Keratinocyte (primary cell): Measurements from ENCODE around the gene EYS.

ENCODE experiments used
- CTCF ChIP-seq, 3 experiments: IDR thresholded peaks in 1 of 3; conservative IDR thresholded peaks in 1 of 3; optimal IDR thresholded peaks in 1 of 3; 2 replicates in 2 of 3; 3 replicates in 1 of 3; pipeline versions ENCODE3 to v1.5.1; 2011; ENCODE audit warnings: low read length in 3 of 3, mild to moderate bottlenecking in 3 of 3, moderate library complexity in 2 of 3, control low read depth in 1 of 3, inconsistent platforms in 1 of 3; ENCODE audit not compliant: insufficient read depth in 2 of 3; ENCODE audit errors: extremely low read depth in 1 of 3
- EZH2 ChIP-seq: IDR thresholded peaks from one replicate; pipeline ENCODE4 v1.6.1; 2012; ENCODE audit warnings: inconsistent platforms, mild to moderate bottlenecking, low read length, moderate library complexity

DNA sequence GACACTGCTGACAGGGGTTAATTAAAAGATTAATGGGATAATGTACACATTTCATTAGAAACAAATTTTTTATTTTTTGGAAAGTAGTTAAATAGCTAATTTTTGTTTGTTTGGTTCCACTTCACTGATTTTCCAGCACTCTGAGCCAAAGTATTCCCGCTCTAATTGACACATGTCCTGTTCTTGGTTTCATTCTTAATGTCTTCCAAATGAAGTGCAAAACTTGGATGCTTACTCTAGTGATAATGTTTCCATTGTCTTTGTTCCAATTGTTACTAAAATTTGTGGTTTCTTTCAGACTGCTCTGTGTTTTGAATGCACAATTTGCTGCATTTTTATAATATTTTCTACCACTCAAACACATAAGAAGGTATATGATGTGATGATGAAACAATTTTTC, 1277.1 kb downstream of the EYS start:
- TF ChIP-seq CTCF (optimal IDR thresholded peaks at IDR 0.05 in 1 of 3, IDR thresholded peaks at IDR 0.05 in 1 of 3, conservative IDR thresholded peaks at IDR 0.05 in 1 of 3; ENCODE audit: extremely low read depth in 1 of 3, insufficient read depth in 2 of 3, low read length in 3 of 3) (no peak), EZH2 (no peak)
